Ishikawa (cell line): ENCODE measurements around the gene E2F1.

Experiments
- CEBPB ChIP-seq: IDR thresholded peaks from 2 replicates; pipeline ENCODE4 v1.6.1; 2012
- MAX ChIP-seq: IDR thresholded peaks from 2 replicates; pipeline ENCODE4 v1.6.1; 2012
- RAD21 ChIP-seq: IDR thresholded peaks from 2 replicates; pipeline ENCODE4 v1.6.1; 2012; ENCODE audit warnings: low read depth
- REST ChIP-seq: IDR thresholded peaks from 2 replicates; pipeline ENCODE4 v1.6.1; 2012; ENCODE audit warnings: low read depth, mild to moderate bottlenecking
- TCF12 ChIP-seq: IDR thresholded peaks from 2 replicates; pipeline ENCODE4 v1.6.1; 2012; ENCODE audit warnings: low read depth
- TEAD4 ChIP-seq: IDR thresholded peaks from 2 replicates; pipeline ENCODE4 v1.6.1; 2012
- USF1 ChIP-seq: IDR thresholded peaks from 2 replicates; pipeline ENCODE4 v1.6.1; 2012

GRCh38 chr20:33655164-33655563, 31.0 kb downstream of the E2F1 start:
- TF ChIP-seq REST (no peak), CEBPB (no peak), TEAD4 (no peak), TCF12 (no peak), RAD21 (no peak), MAX (no peak), USF1 (no peak)
